Stimulated activated CD4-positive, alpha-beta T cell treated with anti-CD3 and anti-CD28 coated beads, Interleukin-15, amount 100 ng/mL, for 1 hour (primary cell): ENCODE measurements around the gene CRIP2.
A peak's percentile ranks its signal among the peaks of the same experiment; 100 is the strongest.

ENCODE experiments used
- DNase-seq, 2 donors: peaks; one replicate each; pipeline ENCODE4 v3.0.0-alpha.2; 2020; ENCODE audit warnings: low read depth in 1 of 2, low spot score in 1 of 2

Gene CRIP2

DNA sequence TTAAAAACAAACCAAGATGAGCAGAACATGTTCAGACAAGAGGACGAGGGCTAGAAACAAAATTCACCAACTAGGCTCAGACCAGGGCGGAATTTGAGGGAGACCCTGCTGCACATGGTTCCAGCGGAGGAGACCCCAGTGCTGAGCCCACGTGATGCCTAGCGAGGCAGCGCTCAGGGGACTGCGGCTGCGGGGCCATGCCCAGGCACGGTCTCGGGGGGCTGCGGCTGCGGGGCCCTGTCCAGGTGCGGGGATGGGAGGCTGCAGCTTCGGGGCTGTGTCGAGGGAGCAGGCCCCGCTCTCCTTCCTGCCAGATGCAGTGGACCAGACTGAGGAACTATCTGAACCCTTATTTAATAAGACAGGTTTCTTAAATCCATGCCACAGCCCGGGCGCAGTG, 12.7 kb upstream of the CRIP2 start:
- DNase-seq = no peak

DNA sequence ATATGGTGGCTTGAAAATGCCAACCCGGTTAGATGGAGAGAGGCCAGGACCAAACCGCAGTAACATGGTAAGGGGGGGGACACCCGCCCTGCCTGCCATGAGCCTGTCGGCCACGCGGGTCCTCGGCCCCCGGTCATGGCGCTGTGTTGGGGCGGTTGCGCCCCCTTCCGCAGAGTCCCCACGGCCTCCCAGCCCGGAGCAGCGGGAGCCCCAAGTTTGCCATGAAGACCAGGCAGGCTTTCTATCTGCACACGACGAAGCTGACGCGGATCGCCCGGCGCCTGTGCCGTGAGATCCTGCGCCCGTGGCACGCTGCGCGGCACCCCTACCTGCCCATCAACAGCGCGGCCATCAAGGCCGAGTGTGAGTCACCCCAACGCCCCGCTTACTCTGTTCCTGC, 10.1 kb upstream of the CRIP2 start:
- DNase-seq = no peak

DNA sequence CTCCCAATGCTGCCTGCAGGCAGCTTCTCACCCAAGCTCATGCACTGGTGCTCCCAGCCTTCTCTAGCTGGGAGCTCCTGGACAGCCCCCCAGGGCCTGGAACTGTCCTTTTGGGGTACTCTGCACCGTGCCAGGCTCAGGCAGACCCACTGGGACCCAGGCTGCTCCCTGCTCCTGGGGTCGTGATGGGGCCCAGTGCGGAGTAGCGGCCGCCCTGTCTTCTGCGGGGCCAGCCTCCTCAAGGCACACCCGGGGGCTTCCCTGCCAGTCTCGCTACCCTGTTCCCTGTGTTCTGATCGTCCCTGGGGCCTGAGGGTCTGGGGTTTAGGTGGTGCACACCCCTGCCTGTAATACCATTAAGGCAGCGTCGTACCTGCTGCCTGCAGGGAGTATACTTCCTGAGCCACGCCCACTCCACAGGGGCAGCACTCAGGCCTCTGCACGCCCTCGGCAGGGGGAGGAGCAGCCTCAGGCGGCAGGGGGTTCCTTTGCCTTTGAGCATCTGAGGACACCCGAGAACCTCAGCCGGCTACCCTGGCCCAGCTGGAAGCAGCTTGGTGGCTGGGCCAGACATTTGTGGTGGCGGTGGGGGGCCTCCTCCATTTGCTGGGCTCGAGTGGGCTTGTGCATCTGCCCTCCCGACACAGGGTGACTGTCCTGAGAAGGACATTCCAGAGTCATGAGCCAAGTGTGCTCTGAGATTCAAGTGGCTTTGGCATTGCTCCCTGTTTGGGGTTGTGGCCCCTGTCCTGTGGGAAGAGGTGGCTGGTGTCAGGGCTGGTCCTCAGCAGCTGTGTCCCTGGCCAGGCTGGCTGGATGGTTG, 9.2 kb upstream of the CRIP2 start:
- no peak for DNase-seq

DNA sequence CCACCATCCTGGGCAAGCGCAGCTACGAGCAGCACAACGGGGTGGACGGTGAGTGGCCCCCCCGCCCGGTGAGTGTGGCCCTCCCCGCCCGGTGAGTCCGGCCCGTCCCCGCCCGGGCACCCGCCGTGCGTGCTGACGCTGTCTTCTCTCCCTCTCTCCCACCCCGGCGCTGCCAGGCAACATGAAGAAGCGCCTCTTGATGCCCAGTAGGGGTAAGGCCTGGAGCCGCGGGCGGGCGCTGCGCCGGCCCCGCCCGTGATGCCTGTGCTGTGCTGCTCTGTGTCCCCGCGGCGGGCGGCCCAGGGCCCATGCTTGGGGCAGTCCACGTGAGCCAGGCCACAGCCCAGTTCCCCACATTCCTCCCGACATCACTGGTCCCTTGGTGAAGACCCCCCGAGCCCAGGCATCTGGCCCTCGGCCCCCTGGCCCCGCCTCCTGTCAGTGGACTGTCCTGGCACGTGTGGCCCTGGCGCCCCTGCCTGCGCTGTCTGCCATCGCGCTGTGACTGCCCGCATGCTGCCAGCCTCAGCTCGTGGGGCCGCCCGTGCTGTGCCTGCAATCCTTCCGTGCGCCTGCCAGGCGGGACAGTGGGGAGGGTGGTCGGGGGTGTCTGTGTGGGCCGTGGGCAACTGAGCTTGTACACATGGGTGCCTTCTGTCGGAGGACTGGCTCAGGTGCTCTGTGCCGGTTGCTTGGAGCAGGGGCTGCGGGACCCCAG, 7.9 kb upstream of the CRIP2 start:
- DNase-seq = no peak

GRCh38 chr14:105467249-105467941, 7.2 kb upstream of the CRIP2 start:
- DNase-seq = no peak

GRCh38 chr14:105467942-105468471, 6.6 kb upstream of the CRIP2 start:
- no peak for DNase-seq

- DNase-seq = no peak
These were observed 5.9 kb upstream of the CRIP2 start for GRCh38 chr14:105468621-105469241.

DNA sequence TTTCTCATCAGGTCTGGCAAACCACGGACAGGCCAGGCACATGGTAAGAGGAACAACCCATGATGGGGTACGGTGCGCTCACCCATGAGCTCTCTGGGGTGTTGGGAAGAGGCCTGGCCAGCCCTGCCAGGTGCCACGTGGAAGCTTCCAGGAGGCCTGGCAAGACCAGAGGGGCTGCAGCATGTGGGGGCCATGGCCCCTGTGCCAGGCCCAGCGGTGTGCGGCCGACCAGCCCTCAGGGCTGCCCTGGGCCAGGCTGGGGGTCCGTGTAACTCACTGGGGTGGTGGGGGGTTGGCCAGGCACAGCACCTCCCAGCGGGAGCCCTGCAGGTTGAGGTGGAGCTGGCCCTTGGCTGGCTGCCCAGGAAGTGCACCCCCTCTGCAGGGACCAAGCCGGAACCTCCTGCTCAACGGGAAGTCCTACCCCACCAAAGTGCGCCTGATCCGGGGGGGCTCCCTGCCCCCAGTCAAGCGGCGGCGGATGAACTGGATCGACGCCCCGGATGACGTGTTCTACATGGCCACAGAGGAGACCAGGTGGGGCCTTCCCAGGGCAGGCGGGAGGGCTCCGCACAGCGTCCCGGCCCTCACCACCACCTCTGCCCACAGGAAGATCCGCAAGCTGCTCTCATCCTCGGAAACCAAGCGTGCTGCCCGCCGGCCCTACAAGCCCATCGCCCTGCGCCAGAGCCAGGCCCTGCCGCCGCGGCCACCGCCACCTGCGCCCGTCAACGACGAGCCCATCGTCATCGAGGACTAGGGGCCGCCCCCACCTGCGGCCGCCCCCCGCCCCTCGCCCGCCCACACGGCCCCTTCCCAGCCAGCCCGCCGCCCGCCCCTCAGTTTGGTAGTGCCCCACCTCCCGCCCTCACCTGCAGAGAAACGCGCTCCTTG, 4.9 kb upstream of the CRIP2 start:
- DNase-seq = no peak

DNA sequence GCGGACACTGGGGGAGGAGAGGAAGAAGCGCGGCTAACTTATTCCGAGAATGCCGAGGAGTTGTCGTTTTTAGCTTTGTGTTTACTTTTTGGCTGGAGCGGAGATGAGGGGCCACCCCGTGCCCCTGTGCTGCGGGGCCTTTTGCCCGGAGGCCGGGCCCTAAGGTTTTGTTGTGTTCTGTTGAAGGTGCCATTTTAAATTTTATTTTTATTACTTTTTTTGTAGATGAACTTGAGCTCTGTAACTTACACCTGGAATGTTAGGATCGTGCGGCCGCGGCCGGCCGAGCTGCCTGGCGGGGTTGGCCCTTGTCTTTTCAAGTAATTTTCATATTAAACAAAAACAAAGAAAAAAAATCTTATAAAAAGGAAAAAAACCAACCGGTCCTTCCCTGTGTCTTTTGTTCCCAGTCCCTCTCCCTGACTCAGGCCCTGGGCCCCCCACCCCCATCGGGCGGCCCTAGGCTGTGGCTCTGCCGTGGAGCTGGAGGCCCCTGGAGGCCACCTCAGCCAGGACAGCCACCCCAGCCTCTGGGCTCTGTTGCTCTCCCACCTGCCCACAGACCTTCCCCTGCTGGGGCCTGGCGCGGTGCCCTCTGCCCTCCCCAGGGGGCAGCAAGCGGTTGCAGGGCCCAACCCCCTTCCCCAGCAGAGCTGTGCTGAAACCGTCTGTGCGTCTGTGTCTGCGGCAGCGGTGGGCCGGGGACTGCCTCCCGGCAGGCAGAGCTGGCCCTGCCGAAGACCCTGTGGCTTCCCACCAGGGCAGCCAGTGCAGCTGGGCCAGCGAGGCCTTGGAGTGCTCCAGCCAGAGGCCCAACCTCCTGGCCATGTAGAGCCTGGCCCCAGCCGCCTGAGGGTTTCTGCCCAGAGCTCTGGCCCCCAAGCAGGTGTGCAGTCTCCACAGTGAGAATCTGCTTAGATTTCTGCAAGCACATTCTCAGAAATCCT, 4.0 kb upstream of the CRIP2 start:
- DNase-seq = no peak

GRCh38 chr14:105471297-105471821, 3.3 kb upstream of the CRIP2 start:
- no peak for DNase-seq

DNA sequence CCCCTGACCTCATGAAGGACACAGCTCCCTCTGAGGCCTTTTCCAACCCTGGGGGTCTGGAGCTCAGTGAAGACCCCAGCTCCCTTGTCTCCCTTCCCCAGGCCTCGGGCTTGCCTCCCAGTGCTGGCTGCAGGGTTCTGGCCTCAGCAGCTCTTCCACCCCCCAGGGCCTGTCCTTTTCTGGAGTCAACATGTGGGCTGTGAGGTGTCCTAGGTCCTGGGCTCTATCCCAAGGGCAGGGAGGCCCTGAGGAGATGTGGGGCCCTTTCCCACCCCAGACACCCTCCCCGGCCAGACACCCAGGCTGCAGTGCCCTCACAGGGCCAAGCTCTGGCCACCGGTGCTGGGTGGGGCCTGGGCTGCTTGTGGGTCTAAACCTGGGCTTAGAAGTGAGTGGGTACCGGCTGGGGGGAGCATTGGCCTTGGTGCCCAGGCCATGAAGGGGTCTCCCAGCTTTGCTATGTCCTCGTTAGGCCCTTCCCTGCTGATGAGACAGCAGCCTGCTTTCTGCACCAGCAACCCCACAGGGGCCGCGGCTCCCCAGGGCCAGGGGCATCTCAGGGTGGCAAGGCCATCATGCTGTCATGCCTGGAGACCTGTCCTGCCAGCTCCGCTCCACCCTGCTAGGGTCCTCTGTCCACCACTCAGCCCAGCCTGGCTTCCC, 2.7 kb upstream of the CRIP2 start:
- DNase-seq = no peak

DNA sequence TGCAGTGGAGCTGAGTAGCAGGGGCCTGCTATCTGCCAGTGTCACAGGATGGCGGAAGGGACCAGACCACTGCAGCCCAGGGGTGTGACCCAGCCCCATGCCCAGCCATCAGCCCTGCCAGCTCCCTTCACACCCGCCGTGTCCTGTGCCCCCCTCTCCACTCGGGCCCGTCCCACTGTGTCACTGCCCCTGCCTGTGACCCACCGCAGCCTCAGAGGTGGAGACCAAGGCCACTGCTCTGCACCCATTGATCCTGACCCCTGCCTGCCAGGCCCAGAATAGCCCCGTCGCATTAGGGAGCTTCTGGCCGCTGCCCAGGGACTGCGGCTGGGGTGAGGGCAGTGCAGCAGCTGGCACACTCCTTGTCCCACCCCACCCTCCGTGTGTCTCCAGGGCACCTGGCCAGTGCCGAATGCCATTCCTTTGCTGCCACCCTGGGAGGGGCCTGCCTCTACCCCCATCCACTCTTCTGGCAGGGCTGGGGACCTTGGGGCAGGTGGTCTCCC, 2.1 kb upstream of the CRIP2 start:
- DNase-seq = no peak

DNA sequence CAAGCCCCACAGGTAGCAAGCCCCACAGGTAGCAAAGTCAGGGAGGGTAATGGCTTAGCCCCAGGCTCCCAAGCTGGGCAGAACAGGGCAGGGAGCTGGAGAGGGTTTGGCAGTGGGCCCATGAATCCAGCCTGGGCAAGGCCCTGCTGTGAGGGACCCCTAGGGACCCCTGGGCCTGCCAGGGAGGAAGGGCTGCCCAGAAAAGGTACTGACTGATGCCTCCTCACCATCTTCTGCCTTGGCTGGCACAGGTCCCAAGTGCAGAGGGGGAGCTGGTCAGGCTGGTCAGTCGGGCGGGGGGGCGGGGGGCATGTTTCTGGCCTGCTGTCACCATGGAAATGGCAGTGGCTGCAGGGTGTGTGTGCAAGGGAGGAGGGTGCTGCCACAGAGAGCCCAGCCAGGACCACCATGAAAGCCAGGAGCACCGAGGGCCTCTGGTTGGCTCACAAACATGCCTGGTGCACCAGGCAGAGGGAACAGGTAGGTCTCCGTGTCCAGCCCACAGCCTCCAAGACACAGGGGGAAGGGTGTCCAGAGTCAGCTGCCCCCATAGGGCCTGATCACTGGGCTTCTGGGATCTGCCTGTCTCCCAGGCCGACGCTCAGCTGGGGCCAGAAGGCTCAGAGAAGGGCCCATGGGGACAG, 1.5 kb upstream of the CRIP2 start:
- no peak for DNase-seq

GRCh38 chr14:105473677-105474482, 741 bp upstream of the CRIP2 start:
- DNase-seq = peak; percentile 47 to 50

DNA sequence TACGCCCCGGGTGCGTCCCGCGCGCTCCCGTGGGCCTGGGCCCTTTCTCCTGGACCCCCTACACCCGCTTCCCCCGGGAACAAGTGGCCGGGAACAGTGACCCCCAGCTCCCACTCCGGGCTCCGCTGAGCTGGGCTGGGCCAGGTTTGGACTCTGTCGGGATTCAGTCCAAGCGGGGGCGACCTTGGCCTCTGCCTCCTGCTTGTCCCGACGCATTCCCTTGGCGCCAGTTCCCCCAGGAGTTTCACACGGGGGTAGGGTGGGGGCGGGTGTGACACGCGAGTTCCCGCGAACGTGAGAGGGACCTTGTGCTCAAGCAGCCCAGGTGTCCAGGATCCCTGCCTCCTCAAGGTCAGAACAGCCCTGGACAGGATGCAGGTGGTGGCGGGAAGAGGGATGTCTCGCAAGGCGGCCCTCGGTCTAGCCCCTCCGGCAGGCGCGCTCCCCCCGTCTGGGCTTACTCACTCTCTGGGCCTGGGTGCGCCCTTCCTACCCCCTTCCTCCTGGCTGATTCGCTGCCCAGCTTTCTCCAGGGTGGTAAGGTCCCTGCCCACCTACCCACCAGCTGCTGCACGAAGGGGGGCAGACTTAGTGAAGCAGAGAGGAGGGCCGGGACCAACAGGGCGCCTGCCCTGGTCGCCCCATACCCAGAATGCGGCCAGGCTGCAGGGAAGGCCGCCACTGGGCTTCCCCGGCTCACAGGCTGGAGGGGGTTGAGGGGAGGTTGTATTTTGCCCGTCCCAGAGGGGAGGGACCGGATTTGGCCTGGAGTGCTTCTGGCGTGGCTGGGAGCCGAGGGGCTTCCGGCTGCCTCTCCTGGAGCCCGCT, 862 bp downstream of the CRIP2 start:
- DNase-seq = no peak
